ENCODE results near the gene UNC45B. TPM values are rescaled to one million over a fixed set of nuclear protein-coding genes. Genes with fewer than 3 reads are reported as not detected.

UNC45B gene
- total RNA-seq, 4 donors from 2014 or later, result not detected

GRCh38 chr17:35116845-35117244, 30.8 kb upstream of the UNC45B start:
- Histone ChIP-seq H3K27me3 (no peaks in the 10 kb centered on the region), H3K27ac (no peak overlapping the region), H3K36me3 (no peaks in the 10 kb centered on the region), H3K4me3 (no peak overlapping the region), H3K9me3 (no peaks in the 10 kb centered on the region), H3K4me1 (peaks cover 4 to 15% (median 9%) of the 10 kb centered on the region in 4 donors)
- TF ChIP-seq POLR2A (IDR thresholded peaks at IDR 0.05), result no peak
- no peak for TF ChIP-seq CTCF (IDR thresholded peaks at IDR 0.05)
- DNase-seq, result no peak

GRCh38 chr17:35117984-35118383, 29.6 kb upstream of the UNC45B start:
- Histone ChIP-seq H3K27me3 (no peaks in the 10 kb centered on the region), H3K9me3 (no peaks in the 10 kb centered on the region), H3K27ac (no peak overlapping the region), H3K36me3 (no peaks in the 10 kb centered on the region), H3K4me3 (no peak overlapping the region), H3K4me1 (peaks cover 4 to 15% (median 9%) of the 10 kb centered on the region in 4 donors)
- peak in 1 of 3 donors; percentile 8 for DNase-seq
- TF ChIP-seq POLR2A (IDR thresholded peaks at IDR 0.05), result no peak
- peak in 3 of 6 experiments; percentile 21 to 25 (median 23) for TF ChIP-seq CTCF (IDR thresholded peaks at IDR 0.05)

- H3K4me3 ChIP-seq, result peak within 1 kb of the TSS; percentile 67 to 82 (median 78)
- H3K4me1 ChIP-seq, result peaks cover 4 to 15% (median 9%) of the 10 kb centered on the region in 4 donors
- peak in 1 of 2 donors; percentile 10 for TF ChIP-seq POLR2A (IDR thresholded peaks at IDR 0.05)
- peak; percentile 88 to 98 (median 96) for TF ChIP-seq CTCF (IDR thresholded peaks at IDR 0.05)
- H3K36me3 ChIP-seq, result no peaks in the 10 kb centered on the region
- H3K9me3 ChIP-seq, result no peaks in the 10 kb centered on the region
- peak; percentile 77 to 89 (median 87) for DNase-seq
- H3K27me3 ChIP-seq, result no peaks in the 10 kb centered on the region
- peak within 1 kb of the TSS; percentile 71 to 87 (median 76) for H3K27ac ChIP-seq
These were observed 28.0 kb upstream of the UNC45B start, which contains the start of gene RAD51D for GRCh38 chr17:35119370-35120165. TSS of gene RAD51D (minus strand) at chr17:35119860. CDS start at chr17:35119613, 247 bp downstream.

- no peak within 1 kb of the TSS for H3K4me3 ChIP-seq
- no peaks in the 10 kb centered on the region for H3K9me3 ChIP-seq
- no peaks in the 10 kb centered on the region for H3K27me3 ChIP-seq
- H3K36me3 ChIP-seq, result no peaks in the 10 kb centered on the region
- peaks cover 4 to 15% (median 9%) of the 10 kb centered on the region in 4 donors for H3K4me1 ChIP-seq
- no peak for TF ChIP-seq POLR2A (IDR thresholded peaks at IDR 0.05)
- TF ChIP-seq CTCF (IDR thresholded peaks at IDR 0.05), result no peak
- H3K27ac ChIP-seq, result no peak within 1 kb of the TSS
- no peak for DNase-seq
These were observed 26.3 kb upstream of the UNC45B start, which contains the start of gene FNDC8 for GRCh38 chr17:35121315-35121714. TSS of gene FNDC8 (plus strand) at chr17:35121615. CDS start at chr17:35121694, 79 bp downstream.

- H3K36me3 ChIP-seq, result peaks cover 0 to 9% (median 0%) of the 10 kb centered on the region in 3 donors
- no peak for DNase-seq
- H3K27ac ChIP-seq, result no peak overlapping the region
- no peaks in the 10 kb centered on the region for H3K4me1 ChIP-seq
- H3K9me3 ChIP-seq, result no peaks in the 10 kb centered on the region
- no peak overlapping the region for H3K4me3 ChIP-seq
- H3K27me3 ChIP-seq, result no peaks in the 10 kb centered on the region
- TF ChIP-seq POLR2A (IDR thresholded peaks at IDR 0.05) (no peak), CTCF (IDR thresholded peaks at IDR 0.05) (no peak)
These were observed 19.7 kb upstream of the UNC45B start for GRCh38 chr17:35127751-35128514.

Data from Peyer's patch (tissue), 4 donors.